RWPE2 (cell line): ENCODE data around the gene LUZP2.
"Not testable (repeated sequence)": the region's sequence is repeated elsewhere in the genome, so short reads cannot be mapped to it uniquely, and the experiment has no call there.

Source experiments
- ATAC-seq: fragments of 200-7000 bp; cut with Tn5 transposase; 3 replicates; pipeline ENCODE4 v1.9.1; 2021; ENCODE audit warnings: low read depth
- DNase-seq: peaks from one replicate; pipeline ENCODE4 v3.0.0-alpha.2; 2020; ENCODE audit warnings: low spot score
- H3K27ac ChIP-seq: fragments of 450-650 bp; 2 replicates; pipeline ENCODE4 v1.5.1; 2017; ENCODE audit warnings: mild to moderate bottlenecking; ENCODE audit not compliant: poor library complexity, severe bottlenecking
- H3K27me3 ChIP-seq: fragments of 250-450 bp; sonication (Bioruptor Pico); 2 replicates; pipeline ENCODE4 v1.5.1; 2021; ENCODE audit warnings: mild to moderate bottlenecking, moderate library complexity; ENCODE audit not compliant: insufficient read depth, poor library complexity, severe bottlenecking
- H3K36me3 ChIP-seq: fragments of 250-450 bp; sonication (Bioruptor Pico); 2 replicates; pipeline ENCODE4 v1.5.1; 2020; ENCODE audit warnings: low read depth, mild to moderate bottlenecking, moderate library complexity
- H3K4me1 ChIP-seq: fragments of 250-450 bp; sonication (Bioruptor Pico); 2 replicates; pipeline ENCODE4 v1.5.1; 2021; ENCODE audit warnings: mild to moderate bottlenecking, moderate library complexity; ENCODE audit not compliant: insufficient read depth, poor library complexity, severe bottlenecking
- H3K4me3 ChIP-seq: fragments of 250-450 bp; sonication (Bioruptor Pico); 2 replicates; pipeline ENCODE4 v1.5.1; 2021; ENCODE audit warnings: mild to moderate bottlenecking, moderate library complexity; ENCODE audit not compliant: severe bottlenecking
- H3K9me3 ChIP-seq: fragments of 250-450 bp; sonication (Bioruptor Pico); 2 replicates; pipeline ENCODE4 v1.5.1; 2021; ENCODE audit warnings: mild to moderate bottlenecking, moderate library complexity; ENCODE audit not compliant: severe bottlenecking
- TF ChIP-seq, protein P1 (sequence below): fragments of 450-650 bp; IDR thresholded peaks from one replicate; pipeline ENCODE4 v1.5.1; 2017; ENCODE audit warnings: mild to moderate bottlenecking, moderate library complexity; ENCODE audit not compliant: poor library complexity, severe bottlenecking

The LUZP2 gene

DNA sequence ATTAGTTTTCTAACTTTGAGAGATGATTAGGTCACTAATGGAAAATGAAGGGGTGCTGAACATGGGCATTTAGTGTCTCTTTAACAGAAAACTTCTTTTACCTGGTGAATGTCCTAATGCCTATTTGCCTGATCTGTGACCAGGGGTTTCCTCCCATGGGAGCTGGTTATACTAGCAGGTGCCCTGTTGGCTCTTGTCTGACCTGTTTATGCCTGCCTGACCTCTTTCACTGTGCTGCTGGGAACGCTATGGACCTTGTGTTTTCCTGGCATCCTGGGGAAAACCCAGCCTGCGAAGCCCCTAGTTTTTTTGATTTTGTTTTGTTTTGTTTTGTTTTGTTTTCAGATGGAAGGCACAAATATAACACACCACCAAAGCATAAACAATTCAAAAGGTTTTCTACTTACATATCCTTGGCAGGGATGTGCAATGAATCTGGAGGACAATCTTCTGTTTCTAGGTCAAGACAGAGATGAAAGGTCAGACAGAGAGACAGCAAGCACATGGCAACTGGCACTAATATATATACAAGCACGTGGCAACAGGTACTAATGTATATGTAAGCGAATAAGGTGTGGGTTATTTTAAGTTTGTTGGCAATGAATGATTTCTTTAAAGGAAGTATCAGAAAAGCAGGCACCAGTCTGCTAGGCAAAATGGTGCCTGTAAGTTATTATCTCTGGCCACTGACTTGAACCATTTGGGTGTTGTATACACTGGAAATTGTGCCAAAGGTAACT lies 390.2 kb downstream of the LUZP2 start:
- ATAC-seq (no peak), DNase-seq (no peak)
- Histone ChIP-seq H3K4me1 (no peaks in the 10 kb centered on the region), H3K27ac (no peak overlapping the region), H3K36me3 (no peaks in the 10 kb centered on the region), H3K27me3 (no peaks in the 10 kb centered on the region), H3K4me3 (no peak overlapping the region), H3K9me3 (no peaks in the 10 kb centered on the region)
- TF ChIP-seq, protein P1, sequence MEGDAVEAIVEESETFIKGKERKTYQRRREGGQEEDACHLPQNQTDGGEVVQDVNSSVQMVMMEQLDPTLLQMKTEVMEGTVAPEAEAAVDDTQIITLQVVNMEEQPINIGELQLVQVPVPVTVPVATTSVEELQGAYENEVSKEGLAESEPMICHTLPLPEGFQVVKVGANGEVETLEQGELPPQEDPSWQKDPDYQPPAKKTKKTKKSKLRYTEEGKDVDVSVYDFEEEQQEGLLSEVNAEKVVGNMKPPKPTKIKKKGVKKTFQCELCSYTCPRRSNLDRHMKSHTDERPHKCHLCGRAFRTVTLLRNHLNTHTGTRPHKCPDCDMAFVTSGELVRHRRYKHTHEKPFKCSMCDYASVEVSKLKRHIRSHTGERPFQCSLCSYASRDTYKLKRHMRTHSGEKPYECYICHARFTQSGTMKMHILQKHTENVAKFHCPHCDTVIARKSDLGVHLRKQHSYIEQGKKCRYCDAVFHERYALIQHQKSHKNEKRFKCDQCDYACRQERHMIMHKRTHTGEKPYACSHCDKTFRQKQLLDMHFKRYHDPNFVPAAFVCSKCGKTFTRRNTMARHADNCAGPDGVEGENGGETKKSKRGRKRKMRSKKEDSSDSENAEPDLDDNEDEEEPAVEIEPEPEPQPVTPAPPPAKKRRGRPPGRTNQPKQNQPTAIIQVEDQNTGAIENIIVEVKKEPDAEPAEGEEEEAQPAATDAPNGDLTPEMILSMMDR, result no peak

DNA sequence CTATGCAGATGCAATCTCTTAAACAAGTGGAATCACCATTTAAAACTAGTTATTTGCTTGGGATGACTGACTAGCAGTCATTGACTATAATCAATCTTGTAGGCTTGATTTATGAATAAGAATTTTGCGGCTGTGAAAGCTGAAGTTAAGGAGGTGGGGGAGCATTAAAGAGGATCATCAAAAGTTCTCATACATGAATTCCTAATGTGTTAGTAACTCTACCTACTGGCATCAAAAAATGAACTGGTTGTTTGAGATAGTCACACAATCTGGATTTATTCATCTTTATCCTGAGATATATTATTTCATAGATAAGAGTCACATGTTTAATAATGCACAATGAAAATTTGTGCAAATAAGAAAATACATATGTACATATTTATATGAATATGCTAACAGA lies 393.6 kb downstream of the LUZP2 start:
- Histone ChIP-seq H3K27me3 (no peaks in the 10 kb centered on the region), H3K9me3 (no peaks in the 10 kb centered on the region), H3K27ac (no peak overlapping the region), H3K4me3 (no peak overlapping the region), H3K4me1 (no peaks in the 10 kb centered on the region), H3K36me3 (no peaks in the 10 kb centered on the region)
- no peak for ATAC-seq
- no peak for DNase-seq
- TF ChIP-seq, protein P1, result no peak

DNA sequence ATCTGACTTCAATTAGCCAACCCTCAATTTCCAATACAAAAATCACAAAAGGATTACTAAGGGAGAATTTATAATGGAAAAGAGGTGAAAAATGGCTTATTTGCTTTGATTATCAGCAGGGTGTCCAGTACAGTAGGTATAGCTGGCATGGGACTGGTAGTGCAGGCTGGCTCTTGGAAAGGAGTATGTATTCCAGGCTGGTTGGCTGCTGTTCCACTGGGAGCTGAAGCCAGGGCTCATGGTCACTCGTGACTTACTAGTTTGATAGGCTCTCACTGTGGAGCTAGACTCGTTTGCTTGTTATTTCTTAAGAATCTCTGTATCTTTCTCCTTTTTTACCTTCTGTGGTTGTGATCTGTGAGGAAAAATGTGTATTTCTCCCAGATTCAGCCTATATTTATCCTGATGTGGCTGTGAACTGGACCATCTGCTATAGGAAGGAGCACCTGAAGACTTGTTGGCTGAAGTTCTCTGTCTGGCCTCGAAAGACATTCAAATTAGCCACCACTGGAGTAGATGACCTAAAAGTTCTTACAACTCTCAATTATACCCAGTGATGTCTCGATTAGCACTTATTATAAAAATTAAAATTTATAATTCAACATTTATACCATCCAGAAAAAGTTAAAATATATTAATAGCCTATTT lies 395.1 kb downstream of the LUZP2 start:
- not testable (repeated sequence) for H3K27ac ChIP-seq, DNase-seq, H3K36me3 ChIP-seq, H3K4me3 ChIP-seq, H3K27me3 ChIP-seq, ATAC-seq, H3K4me1 ChIP-seq, H3K9me3 ChIP-seq

DNA sequence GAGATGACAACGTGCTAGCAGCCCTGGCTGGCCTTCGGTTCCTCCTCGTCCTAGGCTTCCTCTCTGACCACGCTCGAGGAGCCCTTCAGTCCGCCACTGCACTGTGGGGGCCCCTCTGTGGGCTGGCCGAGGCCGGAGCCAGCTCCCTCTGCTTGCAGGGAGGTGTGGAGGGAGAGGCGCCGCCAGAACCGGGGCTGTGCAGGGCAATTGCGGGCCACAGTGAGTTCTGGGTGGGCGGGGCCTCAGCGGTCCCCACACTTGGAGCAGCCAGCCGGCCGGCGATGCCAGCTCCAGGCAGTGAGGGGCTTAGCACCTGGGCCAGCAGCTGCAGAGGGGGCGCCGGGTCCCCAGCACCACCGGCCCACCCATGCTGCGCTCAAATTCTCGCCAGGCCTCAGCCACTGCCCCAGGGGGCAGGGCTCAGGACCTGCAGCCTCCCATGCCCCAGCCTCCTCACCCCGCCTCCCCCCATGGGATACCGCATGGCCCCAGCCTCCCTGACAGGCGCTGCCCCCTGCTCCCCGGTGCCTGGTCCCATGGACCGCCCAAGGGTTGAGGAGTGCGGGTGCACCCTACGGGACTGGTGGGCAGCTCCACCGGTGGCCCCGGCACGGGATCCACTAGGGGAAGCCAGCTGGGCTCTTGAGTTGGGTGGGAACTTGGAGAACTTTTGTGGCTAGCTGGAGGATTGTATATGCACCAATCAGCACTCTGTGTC lies 399.4 kb downstream of the LUZP2 start:
- H3K36me3 ChIP-seq, result no peaks in the 10 kb centered on the region
- no peaks in the 10 kb centered on the region for H3K27me3 ChIP-seq
- H3K4me1 ChIP-seq, result no peaks in the 10 kb centered on the region
- H3K4me3 ChIP-seq, result no peak overlapping the region
- H3K27ac ChIP-seq, result no peak overlapping the region
- TF ChIP-seq, protein P1, result no peak
- no peak for ATAC-seq
- no peaks in the 10 kb centered on the region for H3K9me3 ChIP-seq
- DNase-seq, result no peak

DNA sequence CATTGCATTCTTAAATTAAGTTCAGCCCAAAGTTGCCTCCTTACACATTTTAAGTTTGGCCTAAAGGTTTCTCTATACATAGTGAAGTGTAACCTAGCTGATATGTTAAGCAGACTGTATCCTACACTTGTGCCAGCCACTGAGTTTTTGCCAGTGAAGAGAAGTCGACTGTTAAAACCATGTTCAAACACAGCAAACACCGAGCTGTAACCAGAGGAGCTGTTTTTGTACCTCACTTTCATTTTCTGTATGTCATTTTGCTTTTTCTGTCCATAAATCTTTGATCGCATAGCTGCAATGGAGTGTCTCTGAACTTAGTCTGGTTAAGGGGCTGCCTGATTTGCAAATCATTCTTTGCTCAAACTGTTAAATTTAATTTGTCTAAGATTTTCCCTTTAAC lies 403.7 kb downstream of the LUZP2 start:
- TF ChIP-seq, protein P1, result no peak
- no peaks in the 10 kb centered on the region for H3K4me1 ChIP-seq
- no peaks in the 10 kb centered on the region for H3K9me3 ChIP-seq
- H3K27ac ChIP-seq, result no peak overlapping the region
- H3K27me3 ChIP-seq, result no peaks in the 10 kb centered on the region
- no peak overlapping the region for H3K4me3 ChIP-seq
- ATAC-seq (no peak), DNase-seq (no peak)
- H3K36me3 ChIP-seq, result no peaks in the 10 kb centered on the region
